Thoracic aorta (tissue), 2 donors: ENCODE results near the gene LRCOL1. TPM values are rescaled to one million over a fixed set of nuclear protein-coding genes. Genes with fewer than 3 reads are reported as not detected.

Experiments
- ATAC-seq: fragments of 150-250 bp; one replicate; pipeline ENCODE4 v1.8.0; 2017; ENCODE audit warnings: low read depth; ENCODE audit not compliant: insufficient number of reproducible peaks, low FRiP score
- DNase-seq: peaks from one replicate; pipeline ENCODE4 v3.0.0-alpha.2; 2020; ENCODE audit warnings: low spot score
- H3K27ac ChIP-seq, 2 donors: fragments of 200-600 bp; sonication (generic); 1 replicate in 1 of 2; 2 replicates in 1 of 2; pipeline ENCODE4 v1.5.1; 2016; ENCODE audit warnings: mild to moderate bottlenecking in 2 of 2, moderate library complexity in 2 of 2
- H3K27me3 ChIP-seq: fragments of 200-600 bp; sonication (generic); replicated peaks from 2 replicates; pipeline ENCODE4 v1.6.0; 2016; ENCODE audit warnings: mild to moderate bottlenecking; ENCODE audit not compliant: insufficient read depth
- H3K36me3 ChIP-seq: fragments of 200-600 bp; sonication (generic); one replicate; pipeline ENCODE4 v1.5.1; 2016
- H3K4me1 ChIP-seq, 2 donors: fragments of 200-600 bp; sonication (generic); 1 replicate in 1 of 2; 2 replicates in 1 of 2; pipeline versions ENCODE4 v1.5.1 to v1.6.0; 2016; ENCODE audit warnings: low read depth in 2 of 2, mild to moderate bottlenecking in 1 of 2; ENCODE audit not compliant: control insufficient read depth in 1 of 2
- H3K4me3 ChIP-seq: fragments of 200-600 bp; sonication (generic); 2 replicates; pipeline ENCODE4 v1.5.1; 2016; ENCODE audit warnings: mild to moderate bottlenecking
- H3K9me3 ChIP-seq: fragments of 200-600 bp; sonication (generic); 2 replicates; pipeline ENCODE4 v1.5.1; 2016
- CTCF ChIP-seq: fragments of 200-600 bp; sonication (generic); IDR thresholded peaks from one replicate; pipeline ENCODE4 v1.5.1; 2019; ENCODE audit warnings: antibody characterized with exemption
- total RNA-seq, 2 donors: library from RNA; depleted of rRNA; stranded (reverse); fragments of >200 nt; gene quantifications; one replicate each; pipeline versions ENCODE4 v1.1.0 to v1.2.3, GENCODE V29; 2016

LRCOL1 gene
- total RNA-seq, 2 donors from 2014 or later, result not detected

GRCh38 chr12:132639956-132640520 is 29.7 kb upstream of the LRCOL1 start:
- ATAC-seq (no peak), DNase-seq (no peak)
- Histone ChIP-seq H3K9me3 (no peaks in the 10 kb centered on the region), H3K4me1 (no peaks in the 10 kb centered on the region), H3K27me3 (no peaks in the 10 kb centered on the region), H3K27ac (no peak overlapping the region), H3K4me3 (no peak overlapping the region), H3K36me3 (peaks cover 48% of the 10 kb centered on the region)
- no peak for TF ChIP-seq CTCF

GRCh38 chr12:132638541-132639408 is 28.4 kb upstream of the LRCOL1 start:
- H3K4me3 ChIP-seq, result no peak overlapping the region
- H3K9me3 ChIP-seq, result no peaks in the 10 kb centered on the region
- no peak for DNase-seq
- no peak for ATAC-seq
- H3K27me3 ChIP-seq, result no peaks in the 10 kb centered on the region
- H3K4me1 ChIP-seq, result no peaks in the 10 kb centered on the region
- peaks cover 56% of the 10 kb centered on the region for H3K36me3 ChIP-seq
- no peak overlapping the region for H3K27ac ChIP-seq
- peak; percentile 26 for TF ChIP-seq CTCF

DNA sequence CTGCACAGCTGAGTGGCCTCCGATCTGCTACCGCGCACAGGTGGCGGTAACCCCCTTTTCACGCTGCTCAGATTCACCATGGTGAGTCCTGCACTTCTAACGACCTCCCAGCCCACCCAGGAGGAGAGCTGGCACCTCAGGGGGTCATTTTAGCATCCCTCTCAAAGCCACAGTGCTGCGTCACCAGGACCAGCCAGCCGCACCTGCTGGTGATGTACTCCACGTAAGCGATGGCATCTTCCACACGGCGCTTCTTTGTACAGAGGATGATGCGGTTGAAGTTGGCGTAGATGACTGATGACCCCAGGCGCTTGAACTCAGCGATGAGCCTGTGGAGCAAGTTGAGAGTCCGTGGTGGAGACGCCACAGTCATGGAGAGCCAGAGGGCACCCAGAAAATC is 27.4 kb upstream of the LRCOL1 start:
- TF ChIP-seq CTCF, result no peak

GRCh38 chr12:132635076-132635955 is 24.9 kb upstream of the LRCOL1 start:
- DNase-seq (no peak), ATAC-seq (no peak)
- no peaks in the 10 kb centered on the region for H3K27me3 ChIP-seq
- no peak overlapping the region for H3K27ac ChIP-seq
- H3K4me3 ChIP-seq, result no peak overlapping the region
- H3K4me1 ChIP-seq, result no peaks in the 10 kb centered on the region
- TF ChIP-seq CTCF, result no peak
- no peaks in the 10 kb centered on the region for H3K9me3 ChIP-seq
- peaks cover 50% of the 10 kb centered on the region for H3K36me3 ChIP-seq

More for the DNA sequence above, 27.4 kb upstream of the LRCOL1 start:
- Histone ChIP-seq H3K9me3 (no peaks in the 10 kb centered on the region), H3K36me3 (peaks cover 51% of the 10 kb centered on the region), H3K27me3 (no peaks in the 10 kb centered on the region), H3K27ac (no peak overlapping the region), H3K4me1 (no peaks in the 10 kb centered on the region), H3K4me3 (no peak overlapping the region)
- no peak for DNase-seq
- ATAC-seq, result no peak
